Kidney epithelial cell (primary cell): Measurements from ENCODE around the gene SLC10A4. TPM values are rescaled to one million over a fixed set of nuclear protein-coding genes. Genes with fewer than 3 reads are reported as not detected.
"Not testable (repeated sequence)": the region's sequence is repeated elsewhere in the genome, so short reads cannot be mapped to it uniquely, and the experiment has no call there.

ENCODE experiments used
- DNase-seq: peaks from one replicate; pipeline ENCODE4 v3.0.0-alpha.2; 2010; ENCODE audit warnings: low read depth
- H3K27me3 ChIP-seq: 2 replicates; pipeline ENCODE4 v1.6.0; 2011; ENCODE audit warnings: low read length; ENCODE audit not compliant: control insufficient read depth, insufficient read depth
- H3K36me3 ChIP-seq: 2 replicates; pipeline ENCODE4 v1.5.1; 2011; ENCODE audit warnings: low read length; ENCODE audit not compliant: control insufficient read depth, insufficient read depth
- H3K4me3 ChIP-seq: 2 replicates; pipeline ENCODE4 v1.5.1; 2011; ENCODE audit warnings: low read depth, mild to moderate bottlenecking, control low read depth, low read length
- CTCF ChIP-seq: IDR thresholded peaks from 2 replicates; pipeline ENCODE4 v1.5.1; 2011; ENCODE audit warnings: mild to moderate bottlenecking, moderate library complexity, low read length, control low read depth, inconsistent platforms; ENCODE audit not compliant: insufficient read depth, poor library complexity, severe bottlenecking
- total RNA-seq: library from RNA; depleted of rRNA; stranded (reverse); fragments of >200 nt; gene quantifications from 2 replicates; pipeline ENCODE4 v1.2.3, GENCODE V29; 2015

The SLC10A4 gene
- total RNA-seq, result 0.48 and 0.58 TPM in 2 replicates

- DNase-seq, result no peak
- Histone ChIP-seq H3K36me3 (no peaks in the 10 kb centered on the region), H3K27me3 (peaks cover 36% of the 10 kb centered on the region), H3K4me3 (peak within 1 kb of the TSS; percentile 29)
- no peak for TF ChIP-seq CTCF
Measured at GRCh38 chr4:48483006-48483776, at the start of gene SLC10A4. Gene SLC10A4 (plus strand): TSS chr4:48483343. CDS start chr4:48483562, 219 bp downstream.

GRCh38 chr4:48436318-48436717, 46.8 kb upstream of the SLC10A4 start:
- Histone ChIP-seq H3K4me3 (no peak overlapping the region), H3K36me3 (no peaks in the 10 kb centered on the region), H3K27me3 (no peaks in the 10 kb centered on the region)
- no peak for TF ChIP-seq CTCF
- no peak for DNase-seq

GRCh38 chr4:48439988-48440387, 43.2 kb upstream of the SLC10A4 start:
- no peaks in the 10 kb centered on the region for H3K27me3 ChIP-seq
- H3K4me3 ChIP-seq, result no peak overlapping the region
- no peak for TF ChIP-seq CTCF
- no peaks in the 10 kb centered on the region for H3K36me3 ChIP-seq
- DNase-seq, result no peak

- DNase-seq, H3K4me3 ChIP-seq, H3K36me3 ChIP-seq, H3K27me3 ChIP-seq: not testable (repeated sequence)
Measured at GRCh38 chr4:48440914-48441313, 42.2 kb upstream of the SLC10A4 start.

- Histone ChIP-seq H3K27me3 (no peaks in the 10 kb centered on the region), H3K4me3 (no peak overlapping the region)
- peak; percentile 36 for TF ChIP-seq CTCF
Measured at GRCh38 chr4:48445704-48446103, 37.4 kb upstream of the SLC10A4 start.

GRCh38 chr4:48446642-48447041, 36.5 kb upstream of the SLC10A4 start:
- no peak overlapping the region for H3K4me3 ChIP-seq
- no peak for DNase-seq
- no peaks in the 10 kb centered on the region for H3K27me3 ChIP-seq
- TF ChIP-seq CTCF, result no peak
- no peaks in the 10 kb centered on the region for H3K36me3 ChIP-seq

More at GRCh38 chr4:48445704-48446103, 37.4 kb upstream of the SLC10A4 start:
- H3K36me3 ChIP-seq, result no peaks in the 10 kb centered on the region
- DNase-seq, result no peak
